Activated CD8-positive, alpha-beta memory T cell treated with anti-CD3 and anti-CD28 coated beads for 24 hours (primary cell): ENCODE data around the gene LRRC4.

Experiments used
- DNase-seq: peaks from one replicate; pipeline ENCODE4 v3.0.0-alpha.2; 2020

Gene LRRC4

GRCh38 chr7:128031901-128032604 lies 816 bp upstream of the LRRC4 start:
- peak; percentile 77 for DNase-seq

GRCh38 chr7:128030263-128030653 lies 979 bp downstream of the LRRC4 start:
- no peak for DNase-seq

- DNase-seq, result no peak
Measured at GRCh38 chr7:128029405-128029995, 1.7 kb downstream of the LRRC4 start.

GRCh38 chr7:128027485-128027980 lies 3.7 kb downstream of the LRRC4 start:
- DNase-seq, result no peak

- no peak for DNase-seq
Measured at GRCh38 chr7:128026551-128026950, 4.7 kb downstream of the LRRC4 start.

GRCh38 chr7:128025819-128026218 lies 5.4 kb downstream of the LRRC4 start:
- DNase-seq, result no peak

- DNase-seq, result no peak
Measured at GRCh38 chr7:128025380-128025779, 5.9 kb downstream of the LRRC4 start.

- no peak for DNase-seq
Measured at GRCh38 chr7:128024151-128024550, 7.1 kb downstream of the LRRC4 start.

- DNase-seq, result no peak
Measured at GRCh38 chr7:128022631-128023532, 8.4 kb downstream of the LRRC4 start.

- DNase-seq, result no peak
Measured at GRCh38 chr7:128021366-128021765, 9.9 kb downstream of the LRRC4 start.

GRCh38 chr7:128020159-128020558 lies 11.1 kb downstream of the LRRC4 start:
- DNase-seq, result no peak

- no peak for DNase-seq
Measured at GRCh38 chr7:128019288-128019687, 11.9 kb downstream of the LRRC4 start.

GRCh38 chr7:128017862-128018845 lies 13.1 kb downstream of the LRRC4 start:
- no peak for DNase-seq

GRCh38 chr7:128017460-128017859 lies 13.8 kb downstream of the LRRC4 start:
- no peak for DNase-seq

- no peak for DNase-seq
Measured at GRCh38 chr7:128014811-128015210, 16.4 kb downstream of the LRRC4 start.

- DNase-seq, result no peak
Measured at GRCh38 chr7:128011131-128011661, 20.0 kb downstream of the LRRC4 start.

GRCh38 chr7:128010391-128011127 lies 20.7 kb downstream of the LRRC4 start:
- no peak for DNase-seq

GRCh38 chr7:128008744-128009143 lies 22.5 kb downstream of the LRRC4 start:
- DNase-seq, result no peak

- DNase-seq, result no peak
Measured at GRCh38 chr7:128008141-128008540, 23.1 kb downstream of the LRRC4 start.

GRCh38 chr7:128007303-128007680 lies 23.9 kb downstream of the LRRC4 start:
- no peak for DNase-seq

GRCh38 chr7:128006550-128007302 lies 24.5 kb downstream of the LRRC4 start:
- no peak for DNase-seq
